Kidney epithelial cell (primary cell): ENCODE data around the gene GALR2. TPM values are rescaled to one million over a fixed set of nuclear protein-coding genes. Genes with fewer than 3 reads are reported as not detected.

Experiments used
- DNase-seq: peaks from one replicate; pipeline ENCODE4 v3.0.0-alpha.2; 2010; ENCODE audit warnings: low read depth
- H3K27me3 ChIP-seq: 2 replicates; pipeline ENCODE4 v1.6.0; 2011; ENCODE audit warnings: low read length; ENCODE audit not compliant: control insufficient read depth, insufficient read depth
- H3K36me3 ChIP-seq: 2 replicates; pipeline ENCODE4 v1.5.1; 2011; ENCODE audit warnings: low read length; ENCODE audit not compliant: control insufficient read depth, insufficient read depth
- H3K4me3 ChIP-seq: 2 replicates; pipeline ENCODE4 v1.5.1; 2011; ENCODE audit warnings: low read depth, mild to moderate bottlenecking, control low read depth, low read length
- total RNA-seq: library from RNA; depleted of rRNA; stranded (reverse); fragments of >200 nt; gene quantifications from 2 replicates; pipeline ENCODE4 v1.2.3, GENCODE V29; 2015
- TF ChIP-seq, protein P1 (sequence below): IDR thresholded peaks from 2 replicates; pipeline ENCODE4 v1.5.1; 2011; ENCODE audit warnings: mild to moderate bottlenecking, moderate library complexity, low read length, control low read depth, inconsistent platforms; ENCODE audit not compliant: insufficient read depth, poor library complexity, severe bottlenecking

Gene GALR2
- total RNA-seq, 1 donor from 2014 or later = 0.33 TPM

DNA sequence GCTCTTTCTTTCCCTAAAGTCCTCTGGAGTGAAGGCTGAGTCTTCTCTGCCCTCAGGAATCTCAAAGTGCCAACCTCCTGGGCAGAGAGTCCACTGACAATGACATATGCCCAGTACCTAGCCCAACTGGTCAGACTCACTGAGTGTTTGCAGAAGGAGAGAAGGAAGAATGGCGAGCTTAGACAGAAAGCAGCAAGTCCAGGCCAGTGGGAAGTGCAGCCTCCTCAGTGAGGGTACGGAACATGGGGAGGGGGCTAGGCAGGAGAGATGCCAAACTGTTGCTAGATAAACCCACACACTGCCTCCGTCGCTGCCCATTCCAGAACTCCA, 28.3 kb downstream of the GALR2 start:
- no peaks in the 10 kb centered on the region for H3K27me3 ChIP-seq
- DNase-seq = no peak
- H3K4me3 ChIP-seq = peak overlapping the region; percentile 88
- no peaks in the 10 kb centered on the region for H3K36me3 ChIP-seq
- TF ChIP-seq, protein P1, sequence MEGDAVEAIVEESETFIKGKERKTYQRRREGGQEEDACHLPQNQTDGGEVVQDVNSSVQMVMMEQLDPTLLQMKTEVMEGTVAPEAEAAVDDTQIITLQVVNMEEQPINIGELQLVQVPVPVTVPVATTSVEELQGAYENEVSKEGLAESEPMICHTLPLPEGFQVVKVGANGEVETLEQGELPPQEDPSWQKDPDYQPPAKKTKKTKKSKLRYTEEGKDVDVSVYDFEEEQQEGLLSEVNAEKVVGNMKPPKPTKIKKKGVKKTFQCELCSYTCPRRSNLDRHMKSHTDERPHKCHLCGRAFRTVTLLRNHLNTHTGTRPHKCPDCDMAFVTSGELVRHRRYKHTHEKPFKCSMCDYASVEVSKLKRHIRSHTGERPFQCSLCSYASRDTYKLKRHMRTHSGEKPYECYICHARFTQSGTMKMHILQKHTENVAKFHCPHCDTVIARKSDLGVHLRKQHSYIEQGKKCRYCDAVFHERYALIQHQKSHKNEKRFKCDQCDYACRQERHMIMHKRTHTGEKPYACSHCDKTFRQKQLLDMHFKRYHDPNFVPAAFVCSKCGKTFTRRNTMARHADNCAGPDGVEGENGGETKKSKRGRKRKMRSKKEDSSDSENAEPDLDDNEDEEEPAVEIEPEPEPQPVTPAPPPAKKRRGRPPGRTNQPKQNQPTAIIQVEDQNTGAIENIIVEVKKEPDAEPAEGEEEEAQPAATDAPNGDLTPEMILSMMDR = no peak

DNA sequence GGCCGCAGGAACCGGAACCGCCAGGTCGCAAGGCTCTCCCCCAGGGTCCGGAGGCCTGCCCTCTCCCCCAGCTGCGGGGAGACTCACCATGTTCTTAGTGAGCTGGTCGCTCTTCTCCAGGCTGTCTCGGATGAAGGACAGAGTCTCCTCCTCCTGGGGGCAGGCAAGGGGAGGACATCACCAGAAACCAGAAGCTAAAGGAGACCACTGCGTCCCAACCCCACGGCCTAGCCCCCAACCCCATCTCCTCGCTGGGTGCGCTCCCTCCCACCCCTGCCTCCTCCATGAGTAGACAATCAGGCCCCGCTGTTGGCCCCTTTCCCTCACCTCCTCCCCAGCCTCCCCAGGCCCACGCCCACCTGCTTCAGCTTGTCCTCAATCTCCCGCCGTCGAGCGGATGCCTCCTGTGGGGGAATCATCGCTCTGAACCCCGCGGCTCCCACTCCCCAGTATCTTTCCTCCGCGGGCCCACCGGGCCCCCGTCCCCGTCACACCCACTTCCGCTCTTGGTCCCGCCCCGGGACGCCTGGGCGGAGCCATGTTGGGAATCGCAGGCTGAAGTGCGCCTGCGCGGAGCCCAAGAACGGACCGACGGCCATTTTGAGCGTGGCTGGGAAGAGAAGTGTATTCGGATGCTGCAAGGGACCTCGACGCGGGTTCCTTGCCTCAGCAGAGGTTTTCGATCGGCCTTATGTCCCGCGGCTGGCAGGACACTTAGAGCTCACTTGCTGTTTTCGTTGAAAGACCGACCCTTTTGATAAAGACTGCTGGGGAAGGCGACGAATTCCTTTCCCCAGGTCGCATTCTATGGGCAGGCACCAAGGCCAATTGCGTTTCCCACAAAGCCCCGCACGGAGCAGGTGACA, 28.9 kb downstream of the GALR2 start, which contains the start of gene EXOC7:
EXOC7 (minus strand) TSS at position 514 of the 866 bp plus-strand sequence; CDS start at position 419, 95 bp downstream.
- peak within 1 kb of the TSS; percentile 88 for H3K4me3 ChIP-seq
- peak; percentile 53 for DNase-seq
- TF ChIP-seq, protein P1 = peak; percentile 8
- H3K36me3 ChIP-seq = no peaks in the 10 kb centered on the region
- H3K27me3 ChIP-seq = no peaks in the 10 kb centered on the region

DNA sequence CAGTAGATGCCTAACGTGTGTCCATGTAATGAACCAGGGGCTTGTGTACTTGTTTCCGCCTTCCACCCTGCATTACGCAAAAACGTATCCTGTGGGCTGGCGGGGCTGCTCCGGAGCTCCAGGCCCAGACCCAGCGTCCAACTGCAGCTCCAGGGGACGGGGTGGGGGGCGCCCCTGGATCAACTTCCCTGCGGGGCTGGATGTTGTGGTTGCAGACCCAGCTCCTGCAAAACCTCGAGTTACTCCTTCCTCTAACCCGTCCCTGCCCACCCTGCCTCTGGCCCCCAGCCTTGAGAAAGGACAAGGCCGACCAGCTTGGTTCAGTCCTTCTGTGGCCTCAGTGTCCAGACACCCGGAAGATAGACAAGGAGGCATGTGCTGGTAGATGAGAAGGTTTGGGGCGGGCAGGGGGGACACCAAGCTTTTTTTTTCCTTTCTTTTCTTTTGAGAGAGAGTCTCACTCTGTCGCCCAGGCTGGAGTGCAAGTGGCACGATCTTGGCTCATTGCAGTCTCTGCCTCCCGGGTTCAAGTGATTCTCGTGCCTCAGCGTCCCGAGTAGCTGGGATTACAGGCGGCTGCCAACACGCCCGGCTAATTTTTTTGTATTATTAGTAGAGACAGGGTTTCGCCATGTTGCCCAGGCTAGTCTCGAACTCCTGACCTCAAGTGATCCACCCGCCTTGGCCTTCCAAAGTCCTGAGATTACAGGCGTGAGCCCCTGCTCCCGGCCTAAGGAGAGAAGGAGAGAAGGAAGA, 29.7 kb downstream of the GALR2 start:
- TF ChIP-seq, protein P1 = no peak
- Histone ChIP-seq H3K4me3 (peak overlapping the region; percentile 88), H3K36me3 (no peaks in the 10 kb centered on the region), H3K27me3 (no peaks in the 10 kb centered on the region)
- no peak for DNase-seq

DNA sequence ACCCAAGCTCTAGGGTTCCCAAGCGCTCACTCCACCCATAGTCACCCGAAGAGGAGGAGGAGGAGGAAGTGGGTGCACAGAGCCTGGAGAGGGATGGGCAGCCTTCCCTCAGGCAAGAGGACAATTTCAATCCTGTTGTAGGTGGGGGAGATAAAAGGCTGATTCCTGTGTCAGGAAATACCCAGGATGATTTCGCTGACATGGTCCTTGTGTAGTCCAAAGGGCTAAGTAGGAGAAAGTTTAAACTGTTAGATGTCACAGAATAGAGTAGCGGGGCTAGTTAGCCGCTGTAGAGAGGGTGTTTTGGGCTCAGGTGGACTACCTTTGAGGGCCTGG, 30.3 kb downstream of the GALR2 start:
- Histone ChIP-seq H3K27me3 (no peaks in the 10 kb centered on the region), H3K4me3 (no peak overlapping the region), H3K36me3 (no peaks in the 10 kb centered on the region)
- TF ChIP-seq, protein P1 = no peak
- no peak for DNase-seq

DNA sequence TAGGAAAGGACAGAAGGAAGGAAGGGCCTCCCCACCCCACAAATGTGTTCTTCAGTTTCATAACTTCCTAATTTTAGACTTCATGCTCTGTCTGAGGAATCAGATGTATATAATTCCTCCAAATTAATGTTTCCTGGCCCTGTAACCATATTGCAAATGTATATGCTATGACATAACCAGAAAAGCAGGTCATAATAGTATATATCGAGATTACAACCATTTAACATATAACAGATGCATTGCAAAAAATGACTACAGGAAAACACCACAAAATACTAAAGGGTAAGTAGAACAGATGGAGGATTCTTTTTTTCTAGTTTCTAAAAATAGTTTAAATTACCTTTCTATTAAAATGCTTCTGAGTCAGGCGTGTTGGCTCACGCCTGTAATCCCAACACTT, 32.1 kb downstream of the GALR2 start:
- Histone ChIP-seq H3K36me3 (no peaks in the 10 kb centered on the region), H3K4me3 (no peak overlapping the region), H3K27me3 (no peaks in the 10 kb centered on the region)
- DNase-seq = no peak
- TF ChIP-seq, protein P1 = no peak

DNA sequence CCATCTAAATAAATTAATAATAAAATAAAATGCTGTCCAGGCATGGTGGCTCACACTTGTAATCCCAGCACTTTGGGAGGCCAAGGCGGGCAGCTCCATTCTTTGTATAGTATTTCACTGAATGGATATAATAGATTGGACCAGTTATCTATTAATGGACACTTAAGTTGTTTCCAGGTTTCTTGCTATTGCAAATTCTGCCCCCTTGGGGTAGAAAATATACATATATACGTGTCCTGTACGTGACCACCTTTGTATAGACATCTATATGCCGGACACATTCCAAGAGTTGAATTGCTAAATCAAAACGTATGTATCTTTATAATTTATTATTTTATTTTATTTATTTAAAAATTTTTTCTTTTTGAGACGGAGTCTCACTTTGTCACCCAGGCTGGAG, 32.9 kb downstream of the GALR2 start:
- Histone ChIP-seq H3K4me3 (no peak overlapping the region), H3K27me3 (no peaks in the 10 kb centered on the region), H3K36me3 (no peaks in the 10 kb centered on the region)
- no peak for DNase-seq
- TF ChIP-seq, protein P1 = peak; percentile 7
